ENCODE measurements around the gene KIFC1. TPM values are rescaled to one million over a fixed set of nuclear protein-coding genes. Genes with fewer than 3 reads are reported as not detected.

KIFC1 gene
- total RNA-seq, 4 donors from 2014 or later = 0.25 to 10.8 (median 3.1) TPM

DNA sequence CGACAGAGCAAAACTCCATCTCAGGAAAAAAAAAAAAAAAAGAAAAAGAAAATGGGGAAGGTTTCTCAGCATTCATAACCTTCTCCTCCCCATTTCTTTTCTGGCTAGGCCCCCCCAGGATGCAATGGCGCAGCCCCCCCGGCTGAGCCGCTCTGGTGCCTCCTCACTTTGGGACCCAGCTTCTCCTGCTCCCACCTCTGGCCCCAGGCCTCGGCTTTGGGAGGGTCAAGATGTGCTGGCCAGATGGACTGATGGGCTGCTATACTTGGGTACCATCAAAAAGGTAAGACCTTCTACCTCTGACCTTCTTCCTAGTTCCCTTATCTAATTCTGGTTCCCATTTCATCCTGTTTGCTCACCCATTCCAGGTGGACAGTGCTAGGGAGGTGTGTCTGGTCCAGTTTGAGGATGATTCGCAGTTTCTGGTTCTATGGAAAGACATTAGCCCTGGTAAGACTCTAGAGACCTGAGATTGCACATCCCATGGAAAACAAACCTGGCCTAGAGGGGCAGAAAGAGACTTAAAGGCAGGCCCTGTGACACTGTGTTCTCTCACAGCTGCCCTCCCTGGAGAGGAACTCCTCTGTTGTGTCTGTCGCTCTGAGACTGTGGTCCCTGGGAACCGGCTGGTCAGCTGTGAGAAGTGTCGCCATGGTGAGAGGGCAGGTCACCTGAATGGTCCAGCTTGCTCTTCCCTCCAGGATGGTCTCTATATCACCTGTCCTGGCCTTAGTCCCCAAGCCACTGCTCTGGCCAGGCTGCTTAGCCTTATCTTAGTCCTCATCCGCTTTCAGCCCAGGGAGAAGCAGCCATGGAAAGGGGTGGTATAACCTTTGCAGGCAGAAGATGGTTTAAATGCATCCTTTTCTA lies 20.8 kb downstream of the KIFC1 start:
- TF ChIP-seq, protein P1, sequence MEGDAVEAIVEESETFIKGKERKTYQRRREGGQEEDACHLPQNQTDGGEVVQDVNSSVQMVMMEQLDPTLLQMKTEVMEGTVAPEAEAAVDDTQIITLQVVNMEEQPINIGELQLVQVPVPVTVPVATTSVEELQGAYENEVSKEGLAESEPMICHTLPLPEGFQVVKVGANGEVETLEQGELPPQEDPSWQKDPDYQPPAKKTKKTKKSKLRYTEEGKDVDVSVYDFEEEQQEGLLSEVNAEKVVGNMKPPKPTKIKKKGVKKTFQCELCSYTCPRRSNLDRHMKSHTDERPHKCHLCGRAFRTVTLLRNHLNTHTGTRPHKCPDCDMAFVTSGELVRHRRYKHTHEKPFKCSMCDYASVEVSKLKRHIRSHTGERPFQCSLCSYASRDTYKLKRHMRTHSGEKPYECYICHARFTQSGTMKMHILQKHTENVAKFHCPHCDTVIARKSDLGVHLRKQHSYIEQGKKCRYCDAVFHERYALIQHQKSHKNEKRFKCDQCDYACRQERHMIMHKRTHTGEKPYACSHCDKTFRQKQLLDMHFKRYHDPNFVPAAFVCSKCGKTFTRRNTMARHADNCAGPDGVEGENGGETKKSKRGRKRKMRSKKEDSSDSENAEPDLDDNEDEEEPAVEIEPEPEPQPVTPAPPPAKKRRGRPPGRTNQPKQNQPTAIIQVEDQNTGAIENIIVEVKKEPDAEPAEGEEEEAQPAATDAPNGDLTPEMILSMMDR (IDR thresholded peaks at IDR 0.05) = no peak
- ATAC-seq (ENCODE audit: low FRiP score) (no peak), DNase-seq (ENCODE audit: low spot score) (no peak)

DNA sequence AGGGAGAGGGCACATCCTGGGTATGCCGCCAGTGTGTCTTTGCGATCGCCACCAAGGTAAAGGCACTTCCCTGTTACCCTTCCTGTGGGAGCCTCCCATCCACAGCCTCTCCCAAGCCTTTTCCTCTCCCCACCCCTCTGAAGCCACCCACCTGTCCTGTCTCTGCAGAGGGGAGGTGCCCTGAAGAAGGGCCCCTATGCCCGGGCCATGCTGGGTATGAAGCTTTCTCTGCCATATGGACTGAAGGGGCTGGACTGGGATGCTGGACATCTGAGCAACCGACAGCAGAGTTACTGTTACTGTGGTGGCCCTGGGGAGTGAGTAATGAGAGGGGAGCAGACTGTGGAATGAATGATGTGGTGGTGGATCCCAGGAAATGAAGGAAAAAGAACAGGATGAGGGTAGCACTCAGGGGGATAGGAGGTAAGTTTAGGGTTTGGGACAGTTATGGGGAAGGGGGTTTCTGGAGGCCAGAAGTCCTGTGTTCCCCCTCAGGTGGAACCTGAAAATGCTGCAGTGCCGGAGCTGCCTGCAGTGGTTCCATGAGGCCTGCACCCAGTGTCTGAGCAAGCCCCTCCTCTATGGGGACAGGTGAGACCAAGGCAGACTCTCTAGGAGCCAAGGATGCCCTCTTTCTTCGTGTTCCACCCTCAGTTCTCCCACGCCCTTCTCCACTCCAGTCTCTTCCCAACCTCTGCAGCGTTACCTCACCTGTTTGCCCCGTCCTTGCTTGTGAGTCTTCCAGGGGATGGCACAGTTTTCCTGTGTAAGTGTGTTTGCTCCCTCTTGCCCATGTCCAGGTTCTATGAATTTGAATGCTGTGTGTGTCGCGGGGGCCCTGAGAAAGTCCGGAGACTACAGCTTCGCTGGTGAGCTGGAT lies 21.9 kb downstream of the KIFC1 start:
- TF ChIP-seq, protein P1 (IDR thresholded peaks at IDR 0.05) = no peak
- ATAC-seq (ENCODE audit: low FRiP score) = no peak
- DNase-seq (ENCODE audit: low spot score) = no peak

DNA sequence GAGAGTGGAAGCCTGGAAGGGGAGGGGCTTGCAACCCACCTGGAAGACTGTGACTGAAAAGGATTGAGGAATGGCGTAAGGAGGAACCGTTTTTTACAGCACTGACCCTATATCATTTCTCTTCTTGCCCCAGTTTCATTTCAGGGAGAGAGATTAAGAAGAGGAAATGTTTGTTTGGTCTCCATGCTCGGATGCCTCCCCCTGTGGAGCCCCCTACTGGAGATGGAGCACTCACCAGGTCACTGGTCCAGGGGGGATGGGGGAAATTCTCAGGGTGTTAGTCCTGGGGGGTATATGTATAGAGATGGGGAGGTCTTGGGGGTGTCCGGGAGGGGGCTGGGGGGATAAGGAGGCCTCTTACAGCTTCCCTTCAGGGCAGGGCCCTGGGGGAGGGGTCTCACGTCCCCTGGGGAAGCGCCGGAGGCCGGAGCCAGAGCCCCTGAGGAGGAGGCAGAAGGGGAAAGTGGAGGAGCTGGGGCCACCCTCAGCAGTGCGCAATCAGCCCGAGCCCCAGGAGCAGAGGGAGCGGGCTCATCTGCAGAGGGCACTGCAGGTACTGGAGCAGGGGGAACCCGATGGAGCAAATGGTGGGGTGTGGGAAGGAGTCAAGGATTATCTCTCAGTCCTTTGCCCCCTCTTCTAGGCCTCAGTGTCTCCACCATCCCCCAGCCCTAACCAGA lies 23.1 kb downstream of the KIFC1 start:
- TF ChIP-seq, protein P1 (IDR thresholded peaks at IDR 0.05) = no peak
- no peak for DNase-seq (ENCODE audit: low spot score)
- no peak for ATAC-seq (ENCODE audit: low FRiP score)

DNA sequence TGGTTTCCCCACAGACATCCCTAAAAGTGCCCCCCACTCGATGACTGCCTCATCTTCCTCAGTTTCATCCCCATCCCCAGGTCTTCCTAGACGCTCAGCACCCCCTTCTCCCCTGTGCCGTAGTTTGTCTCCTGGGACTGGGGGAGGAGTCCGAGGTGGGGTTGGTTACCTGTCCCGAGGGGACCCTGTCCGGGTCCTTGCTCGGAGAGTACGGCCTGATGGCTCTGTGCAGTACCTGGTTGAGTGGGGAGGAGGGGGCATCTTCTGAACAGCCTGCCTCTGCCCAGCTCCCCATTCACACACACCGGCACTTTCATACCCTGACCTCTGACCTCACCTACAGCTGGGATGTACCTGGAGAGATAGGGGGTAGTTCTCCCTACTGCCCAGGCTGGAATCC lies 24.2 kb downstream of the KIFC1 start:
- TF ChIP-seq, protein P1 (IDR thresholded peaks at IDR 0.05) = no peak
- DNase-seq (ENCODE audit: low spot score) = no peak
- ATAC-seq (ENCODE audit: low FRiP score) = no peak

DNA sequence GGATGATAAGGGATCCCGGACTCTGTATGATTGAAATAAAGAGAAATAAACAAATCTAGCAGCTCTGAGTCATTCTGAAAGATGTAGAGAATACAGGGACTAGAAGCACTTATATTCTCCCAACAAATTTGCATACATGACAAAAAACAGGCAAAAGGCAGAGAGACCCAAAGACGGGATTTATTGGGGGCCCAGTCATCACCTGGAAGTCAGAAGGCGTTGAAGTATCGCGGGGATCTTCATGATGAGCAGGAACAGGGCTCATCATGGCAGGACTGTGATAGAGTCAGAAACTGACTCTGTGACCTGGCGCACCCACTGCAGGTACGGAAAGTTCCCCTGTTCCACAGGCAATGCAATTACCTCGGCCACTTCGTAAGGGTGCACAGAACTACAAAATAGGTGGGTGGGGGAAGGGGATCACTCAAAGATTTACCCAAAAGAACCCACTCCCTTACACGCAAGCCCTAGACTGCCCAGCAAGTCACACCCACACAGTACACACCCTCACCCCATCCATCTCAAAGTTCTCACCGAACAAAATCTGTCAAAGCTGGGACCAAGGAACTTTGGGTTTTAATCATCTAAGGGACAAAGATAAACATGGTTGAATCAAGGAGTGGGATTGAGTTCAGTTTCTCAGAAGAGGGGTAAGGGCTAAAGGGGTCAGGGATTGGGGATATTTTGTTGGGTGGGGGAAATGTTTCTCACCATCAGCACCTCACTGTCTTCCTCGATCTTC lies 24.9 kb downstream of the KIFC1 start:
- TF ChIP-seq, protein P1 (IDR thresholded peaks at IDR 0.05) = no peak
- no peak for DNase-seq (ENCODE audit: low spot score)
- no peak for ATAC-seq (ENCODE audit: low FRiP score)

Measured in omental fat pad (tissue), 4 donors.